Measurements from ENCODE around the gene SCRN1. TPM values are rescaled to one million over a fixed set of nuclear protein-coding genes. Genes with fewer than 3 reads are reported as not detected.

The SCRN1 gene
- total RNA-seq, 3 donors from 2014 or later, result 25.9 to 32.0 (median 31.5) TPM

- no peaks in the 10 kb centered on the region for H3K27me3 ChIP-seq
- peaks cover 9% of the 10 kb centered on the region for H3K36me3 ChIP-seq
- H3K4me1 ChIP-seq, result no peaks in the 10 kb centered on the region
- intact Hi-C loops (cut with DNase I; ENCODE audit: low total_unique reads), result no loop called here
- no peak overlapping the region for H3K27ac ChIP-seq
- no peaks in the 10 kb centered on the region for H3K9me3 ChIP-seq
- TF ChIP-seq POLR2AphosphoS5 (IDR thresholded peaks at IDR 0.05) (no peak), POLR2A (IDR thresholded peaks at IDR 0.05) (no peak), CTCF (IDR thresholded peaks at IDR 0.05) (no peak)
- no peak overlapping the region for H3K4me3 ChIP-seq
- no peak for DNase-seq (ENCODE audit: low spot score in 2 of 2)
These were observed 70.8 kb downstream of the SCRN1 start for GRCh38 chr7:29918850-29919249.

- H3K4me1 ChIP-seq, result no peaks in the 10 kb centered on the region
- H3K27me3 ChIP-seq, result no peaks in the 10 kb centered on the region
- no peak for DNase-seq (ENCODE audit: low spot score in 2 of 2)
- no peak overlapping the region for H3K27ac ChIP-seq
- TF ChIP-seq POLR2AphosphoS5 (IDR thresholded peaks at IDR 0.05), result no peak
- no peak for TF ChIP-seq POLR2A (IDR thresholded peaks at IDR 0.05)
- TF ChIP-seq CTCF (IDR thresholded peaks at IDR 0.05), result no peak
- intact Hi-C loops (cut with DNase I; ENCODE audit: low total_unique reads), result no loop called here
- H3K4me3 ChIP-seq, result no peak overlapping the region
- no peaks in the 10 kb centered on the region for H3K9me3 ChIP-seq
- H3K36me3 ChIP-seq, result no peaks in the 10 kb centered on the region
These were observed 72.0 kb downstream of the SCRN1 start for GRCh38 chr7:29917641-29918040.

- Histone ChIP-seq H3K27ac (no peak overlapping the region), H3K9me3 (no peaks in the 10 kb centered on the region), H3K36me3 (no peaks in the 10 kb centered on the region), H3K27me3 (no peaks in the 10 kb centered on the region), H3K4me1 (no peaks in the 10 kb centered on the region), H3K4me3 (no peak overlapping the region)
- no peak for DNase-seq (ENCODE audit: low spot score in 2 of 2)
- TF ChIP-seq CTCF (IDR thresholded peaks at IDR 0.05) (no peak), POLR2AphosphoS5 (IDR thresholded peaks at IDR 0.05) (no peak), POLR2A (IDR thresholded peaks at IDR 0.05) (no peak)
- intact Hi-C loops (cut with DNase I; ENCODE audit: low total_unique reads), result no loop called here
These were observed 74.0 kb downstream of the SCRN1 start for GRCh38 chr7:29915481-29916215.

GRCh38 chr7:29914180-29914579 lies 75.4 kb downstream of the SCRN1 start:
- intact Hi-C loops (cut with DNase I; ENCODE audit: low total_unique reads), result no loop called here
- DNase-seq (ENCODE audit: low spot score in 2 of 2), result no peak
- TF ChIP-seq POLR2A (IDR thresholded peaks at IDR 0.05) (no peak), CTCF (IDR thresholded peaks at IDR 0.05) (no peak), POLR2AphosphoS5 (IDR thresholded peaks at IDR 0.05) (no peak)
- H3K27ac ChIP-seq, result no peak overlapping the region
- H3K9me3 ChIP-seq, result no peaks in the 10 kb centered on the region
- no peak overlapping the region for H3K4me3 ChIP-seq
- no peaks in the 10 kb centered on the region for H3K4me1 ChIP-seq
- no peaks in the 10 kb centered on the region for H3K36me3 ChIP-seq
- no peaks in the 10 kb centered on the region for H3K27me3 ChIP-seq

- Histone ChIP-seq H3K4me3 (no peak overlapping the region), H3K4me1 (no peaks in the 10 kb centered on the region), H3K9me3 (peaks cover 0 to 11% of the 10 kb centered on the region in 2 donors), H3K36me3 (no peaks in the 10 kb centered on the region), H3K27ac (no peak overlapping the region), H3K27me3 (no peaks in the 10 kb centered on the region)
- intact Hi-C loops (cut with DNase I; ENCODE audit: low total_unique reads), result no loop called here
- TF ChIP-seq CTCF (IDR thresholded peaks at IDR 0.05), result no peak
- no peak for TF ChIP-seq POLR2AphosphoS5 (IDR thresholded peaks at IDR 0.05)
- no peak for TF ChIP-seq POLR2A (IDR thresholded peaks at IDR 0.05)
- no peak for DNase-seq (ENCODE audit: low spot score in 2 of 2)
These were observed 83.2 kb downstream of the SCRN1 start for GRCh38 chr7:29906200-29907022.
